Gastroesophageal sphincter (tissue), 4 donors: ENCODE results near the gene MGA. TPM values are rescaled to one million over a fixed set of nuclear protein-coding genes. Genes with fewer than 3 reads are reported as not detected.

Experiments used
- ATAC-seq: fragments of 150-250 bp; one replicate; pipeline ENCODE4 v1.9.1; 2016; ENCODE audit warnings: mild to moderate bottlenecking, moderate library complexity
- H3K27ac ChIP-seq, 4 donors: fragments of 200-600 bp; sonication (generic) in 3 of 4; 1 replicate in 3 of 4; 2 replicates in 1 of 4; pipeline ENCODE4 v1.5.1; 2016 to 2019
- H3K27me3 ChIP-seq: fragments of 200-600 bp; sonication (generic); one replicate; pipeline ENCODE4 v1.5.1; 2019
- H3K36me3 ChIP-seq, 2 donors: fragments of 200-600 bp; sonication (generic); one replicate each; pipeline ENCODE4 v1.5.1; 2019; ENCODE audit warnings: control low read depth in 1 of 2
- H3K4me1 ChIP-seq, 3 donors: fragments of 200-600 bp; sonication (generic); 1 replicate in 2 of 3; 2 replicates in 1 of 3; pipeline ENCODE4 v1.5.1; 2016 to 2019; ENCODE audit warnings: control low read depth in 2 of 3
- H3K4me3 ChIP-seq, 2 donors: fragments of 200-600 bp; sonication (generic); one replicate each; pipeline ENCODE4 v1.5.1; 2019; ENCODE audit warnings: mild to moderate bottlenecking in 1 of 2, moderate library complexity in 1 of 2
- H3K9me3 ChIP-seq, 3 donors: fragments of 200-600 bp; sonication (generic); one replicate each; pipeline ENCODE4 v1.5.1; 2017 to 2019; ENCODE audit warnings: control low read depth in 2 of 3
- EP300 ChIP-seq: sonication (generic); formaldehyde crosslinking; IDR thresholded peaks from one replicate; pipeline ENCODE4 v1.6.1; 2017; ENCODE audit warnings: antibody characterized with exemption, mild to moderate bottlenecking
- POLR2A ChIP-seq, 2 donors: fragments of 450-650 bp; IDR thresholded peaks; one replicate each; pipeline ENCODE4 v1.6.1; 2017; ENCODE audit warnings: antibody characterized with exemption in 2 of 2, mild to moderate bottlenecking in 2 of 2, moderate library complexity in 1 of 2
- POLR2AphosphoS5 ChIP-seq: sonication (generic); formaldehyde crosslinking; IDR thresholded peaks from one replicate; pipeline ENCODE4 v1.6.1; 2017; ENCODE audit warnings: antibody characterized with exemption
- WGBS, 2 donors: methylation state at CpG; one replicate each; pipeline ENCODE4 v1.1.5; 2018; ENCODE audit warnings: low coverage in 1 of 2; 5-methylcytosine and 5-hydroxymethylcytosine counted together
- total RNA-seq, 4 donors: library from RNA; depleted of rRNA; stranded (reverse); fragments of >200 nt; gene quantifications; one replicate each; pipeline ENCODE4 v1.1.0, GENCODE V29; 2016
- TF ChIP-seq, protein P1 (sequence below), 4 experiments: fragments of 200-600 bp in 2 of 4; fragments of 450-650 bp in 2 of 4; sonication (generic) in 1 of 4; IDR thresholded peaks; one replicate each; pipeline ENCODE4 v1.5.1; 2017 to 2019; ENCODE audit warnings: antibody characterized with exemption in 4 of 4, mild to moderate bottlenecking in 2 of 4, moderate library complexity in 2 of 4

Gene MGA
- total RNA-seq, 4 donors from 2014 or later, result 29.4 to 59.2 (median 44.9) TPM

- no peak for TF ChIP-seq EP300
- no peak for TF ChIP-seq POLR2A (IDR thresholded peaks at IDR 0.05)
- WGBS, 2 donors, result 55 to 82% methylated on average over 2 of the region's 8 CpGs
Measured at GRCh38 chr15:41813426-41813825, 153.2 kb downstream of the MGA start.

GRCh38 chr15:41814534-41814933 is 154.3 kb downstream of the MGA start:
- WGBS, 2 donors, result 72 to 77% methylated on average over 4 to 5 of the region's 5 CpGs
- Histone ChIP-seq H3K4me1 (peaks cover 0 to 21% (median 0%) of the 10 kb centered on the region in 3 donors), H3K27me3 (no peaks in the 10 kb centered on the region), H3K9me3 (no peaks in the 10 kb centered on the region), H3K4me3 (no peak overlapping the region), H3K27ac (no peak overlapping the region), H3K36me3 (peaks cover 0 to 82% of the 10 kb centered on the region in 2 donors)
- no peak for ATAC-seq
- TF ChIP-seq, protein P1, sequence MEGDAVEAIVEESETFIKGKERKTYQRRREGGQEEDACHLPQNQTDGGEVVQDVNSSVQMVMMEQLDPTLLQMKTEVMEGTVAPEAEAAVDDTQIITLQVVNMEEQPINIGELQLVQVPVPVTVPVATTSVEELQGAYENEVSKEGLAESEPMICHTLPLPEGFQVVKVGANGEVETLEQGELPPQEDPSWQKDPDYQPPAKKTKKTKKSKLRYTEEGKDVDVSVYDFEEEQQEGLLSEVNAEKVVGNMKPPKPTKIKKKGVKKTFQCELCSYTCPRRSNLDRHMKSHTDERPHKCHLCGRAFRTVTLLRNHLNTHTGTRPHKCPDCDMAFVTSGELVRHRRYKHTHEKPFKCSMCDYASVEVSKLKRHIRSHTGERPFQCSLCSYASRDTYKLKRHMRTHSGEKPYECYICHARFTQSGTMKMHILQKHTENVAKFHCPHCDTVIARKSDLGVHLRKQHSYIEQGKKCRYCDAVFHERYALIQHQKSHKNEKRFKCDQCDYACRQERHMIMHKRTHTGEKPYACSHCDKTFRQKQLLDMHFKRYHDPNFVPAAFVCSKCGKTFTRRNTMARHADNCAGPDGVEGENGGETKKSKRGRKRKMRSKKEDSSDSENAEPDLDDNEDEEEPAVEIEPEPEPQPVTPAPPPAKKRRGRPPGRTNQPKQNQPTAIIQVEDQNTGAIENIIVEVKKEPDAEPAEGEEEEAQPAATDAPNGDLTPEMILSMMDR (IDR thresholded peaks at IDR 0.05), result no peak
- TF ChIP-seq POLR2A (IDR thresholded peaks at IDR 0.05), result no peak
- no peak for TF ChIP-seq EP300

More at GRCh38 chr15:41813426-41813825, 153.2 kb downstream of the MGA start:
- Histone ChIP-seq H3K27ac (no peak overlapping the region), H3K27me3 (no peaks in the 10 kb centered on the region), H3K36me3 (peaks cover 0 to 71% of the 10 kb centered on the region in 2 donors), H3K4me3 (no peak overlapping the region), H3K9me3 (no peaks in the 10 kb centered on the region), H3K4me1 (peaks cover 0 to 28% (median 0%) of the 10 kb centered on the region in 3 donors)
- no peak for ATAC-seq

GRCh38 chr15:41816788-41817187 is 156.6 kb downstream of the MGA start:
- WGBS, 2 donors, result no CpG with 5 or more reads among the region's 9 CpGs
- H3K27ac ChIP-seq, result no peak overlapping the region
- H3K9me3 ChIP-seq, result no peaks in the 10 kb centered on the region
- no peak for ATAC-seq
- H3K27me3 ChIP-seq, result no peaks in the 10 kb centered on the region
- H3K36me3 ChIP-seq, result peaks cover 0 to 100% of the 10 kb centered on the region in 2 donors
- TF ChIP-seq POLR2AphosphoS5, result no peak
- TF ChIP-seq, protein P1 (IDR thresholded peaks at IDR 0.05), result no peak
- TF ChIP-seq EP300, result no peak
- TF ChIP-seq POLR2A (IDR thresholded peaks at IDR 0.05), result no peak
- no peak overlapping the region for H3K4me3 ChIP-seq
- H3K4me1 ChIP-seq, result peaks cover 0 to 1% (median 0%) of the 10 kb centered on the region in 3 donors

GRCh38 chr15:41817327-41817726 is 157.1 kb downstream of the MGA start:
- no CpG with 5 or more reads among the region's 14 CpGs for WGBS, 2 donors
- no peak for TF ChIP-seq POLR2AphosphoS5
- TF ChIP-seq EP300, result no peak
- TF ChIP-seq POLR2A (IDR thresholded peaks at IDR 0.05), result no peak
- TF ChIP-seq, protein P1 (IDR thresholded peaks at IDR 0.05), result no peak
- Histone ChIP-seq H3K27me3 (no peaks in the 10 kb centered on the region), H3K27ac (no peak overlapping the region), H3K4me3 (no peak overlapping the region), H3K9me3 (no peaks in the 10 kb centered on the region), H3K36me3 (peaks cover 0 to 100% of the 10 kb centered on the region in 2 donors), H3K4me1 (no peaks in the 10 kb centered on the region)
- no peak for ATAC-seq

DNA sequence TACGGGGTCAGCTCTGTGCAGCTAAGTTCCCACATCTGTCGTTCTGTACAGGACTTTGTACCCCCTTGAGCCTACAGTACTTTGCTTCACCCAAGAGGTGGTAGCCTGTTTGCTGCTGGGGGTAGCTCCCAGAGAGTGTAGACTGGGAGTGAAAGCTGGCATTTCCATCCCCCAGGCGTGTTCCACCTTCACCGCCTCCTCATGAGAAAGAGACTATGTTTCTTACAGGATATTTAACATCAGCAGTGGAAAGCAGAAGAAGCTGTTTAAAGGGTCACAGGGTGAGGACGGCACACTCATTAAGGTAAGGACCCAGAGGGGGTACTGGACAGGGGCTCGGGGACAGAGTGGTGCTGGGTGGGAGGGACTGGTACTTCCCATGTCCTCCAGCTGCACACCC is 157.6 kb downstream of the MGA start:
- H3K9me3 ChIP-seq, result no peaks in the 10 kb centered on the region
- no peak overlapping the region for H3K27ac ChIP-seq
- 94% methylated on average over 5 of the region's 6 CpGs; no CpG with 5 or more reads in 1 of the 2 donors for WGBS, 2 donors
- H3K4me3 ChIP-seq, result no peak overlapping the region
- H3K36me3 ChIP-seq, result peaks cover 0 to 100% of the 10 kb centered on the region in 2 donors
- TF ChIP-seq EP300 (no peak), POLR2AphosphoS5 (no peak), POLR2A (IDR thresholded peaks at IDR 0.05) (no peak)
- TF ChIP-seq, protein P1 (IDR thresholded peaks at IDR 0.05), result no peak
- no peak for ATAC-seq
- H3K27me3 ChIP-seq, result no peaks in the 10 kb centered on the region
- H3K4me1 ChIP-seq, result no peaks in the 10 kb centered on the region
